GM19395 (cell line): ENCODE results near the gene SOD2.
A peak's percentile ranks its signal among the peaks of the same experiment; 100 is the strongest.
"Not testable (repeated sequence)": the region's sequence is repeated elsewhere in the genome, so short reads cannot be mapped to it uniquely, and the experiment has no call there.

Source experiments
- ATAC-seq: cut with Tn5 transposase; IDR thresholded peaks from one replicate; pipeline ENCODE4 v1.9.1; 2021; ENCODE audit warnings: mild to moderate bottlenecking, moderate library complexity; ENCODE audit not compliant: unreplicated experiment

The SOD2 gene

DNA sequence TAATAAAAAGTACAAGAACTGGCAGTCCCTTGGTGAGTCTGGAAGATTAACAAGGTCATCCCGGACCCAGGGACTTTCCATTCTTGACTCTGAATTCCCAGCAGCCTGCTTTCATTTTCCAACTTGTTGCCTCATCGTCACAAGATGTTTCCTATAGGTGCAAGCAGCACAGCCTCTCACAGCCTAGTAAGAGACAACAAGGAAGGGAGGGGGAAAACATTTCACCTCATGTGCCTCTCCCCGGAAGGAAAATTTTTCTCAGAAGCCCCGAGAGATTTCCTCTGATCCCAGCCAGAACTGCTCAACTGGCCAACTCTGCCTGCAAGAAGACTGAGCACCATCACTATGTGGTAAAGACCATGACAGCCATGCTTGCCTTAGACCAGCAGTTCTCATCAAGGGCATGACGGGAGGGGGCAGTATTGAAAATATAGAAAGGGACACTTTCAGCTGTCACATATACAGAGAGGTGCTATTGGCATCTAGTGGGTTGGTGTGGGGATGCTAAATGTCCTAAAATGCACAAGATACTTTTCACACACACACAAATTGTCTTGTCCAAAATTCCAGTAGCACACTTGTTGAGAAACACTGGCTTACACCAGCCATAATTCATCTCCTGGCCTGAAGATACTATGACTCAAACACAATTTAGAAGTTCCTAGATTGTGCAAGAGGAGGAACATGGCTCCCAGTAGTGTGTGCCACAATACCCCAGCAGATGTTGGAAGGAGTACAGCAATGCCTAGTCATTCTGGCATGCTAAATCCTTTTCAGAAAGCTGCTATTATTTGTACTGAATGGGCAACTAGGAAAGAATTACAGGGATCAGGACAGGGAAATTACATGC, 23.4 kb upstream of the SOD2 start:
- no peak for ATAC-seq

DNA sequence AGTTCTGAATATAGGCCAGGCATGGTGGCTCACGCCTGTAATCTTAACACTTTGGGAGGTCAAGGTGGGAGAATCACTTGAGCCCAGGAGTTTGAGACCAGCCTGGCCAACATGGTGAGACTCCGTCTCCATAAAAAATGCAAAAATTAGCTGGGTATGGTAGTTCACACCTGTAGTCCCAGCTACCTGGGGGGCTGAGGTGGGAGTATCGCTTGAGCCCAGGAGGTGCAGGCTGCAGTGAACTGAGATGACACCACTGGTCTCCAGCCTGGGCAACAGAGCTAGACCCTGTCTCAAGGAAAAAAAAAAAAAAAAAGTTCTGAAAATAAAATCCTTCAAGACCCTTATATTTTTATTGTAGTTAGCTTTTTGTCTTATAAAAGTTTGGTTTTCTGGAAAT, 22.6 kb upstream of the SOD2 start:
- no peak for ATAC-seq

DNA sequence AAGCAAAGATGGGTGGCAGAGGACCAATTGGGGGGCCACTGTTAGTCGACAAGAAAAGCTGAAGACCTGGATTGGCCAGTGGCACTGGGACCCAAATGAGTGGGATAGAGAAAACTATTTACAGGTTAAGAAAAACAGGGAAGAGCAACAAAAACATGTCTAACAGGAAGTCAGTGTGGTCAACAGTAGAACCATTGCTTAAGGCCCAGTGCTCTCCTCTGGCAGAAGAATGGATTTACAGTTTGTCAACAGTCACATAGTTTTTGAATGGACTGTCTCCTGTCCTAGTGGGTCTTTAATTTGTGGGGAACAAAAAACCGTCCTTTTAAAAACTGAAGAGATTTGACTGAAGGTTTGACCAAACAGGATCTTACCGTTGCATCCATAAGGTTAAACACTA, 22.1 kb upstream of the SOD2 start:
- ATAC-seq = no peak

DNA sequence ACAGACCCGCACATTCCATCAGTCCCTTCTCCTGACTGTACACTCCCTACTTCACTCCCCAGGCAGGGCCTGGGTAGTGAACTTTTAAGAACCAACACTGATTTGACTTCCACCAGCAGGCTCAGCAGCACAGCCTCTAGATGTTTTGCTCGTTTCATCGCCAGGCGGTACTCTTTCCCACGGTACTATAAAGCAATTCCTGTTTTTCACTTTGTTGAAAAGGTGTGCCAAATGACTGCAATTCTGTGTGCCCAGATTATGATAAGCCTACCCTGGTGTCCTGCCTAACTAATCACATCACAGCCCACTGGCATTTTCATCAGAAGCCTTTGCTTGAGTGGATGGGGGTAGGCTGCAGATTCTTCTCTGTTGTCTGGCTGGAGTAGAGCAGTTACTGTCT, 21.4 kb upstream of the SOD2 start:
- no peak for ATAC-seq

DNA sequence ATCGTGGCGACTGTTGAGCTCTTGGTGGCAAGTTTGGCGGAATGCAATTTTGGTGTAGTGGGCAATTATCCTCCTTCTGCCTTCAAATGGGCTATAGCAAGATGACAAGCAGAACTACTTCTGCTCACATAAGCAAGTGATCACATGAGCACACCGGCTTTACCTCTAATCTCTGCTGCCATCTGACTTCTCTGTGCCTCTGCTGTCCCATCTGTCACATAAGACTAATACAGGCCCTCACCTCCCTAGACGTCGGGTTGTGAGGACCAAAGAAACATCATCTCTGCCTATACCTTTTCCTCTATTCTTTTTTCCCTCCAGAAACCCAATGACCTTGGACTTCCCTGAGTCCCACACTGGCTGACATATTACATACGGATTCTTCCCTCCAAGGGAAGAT, 20.9 kb upstream of the SOD2 start:
- ATAC-seq = no peak

DNA sequence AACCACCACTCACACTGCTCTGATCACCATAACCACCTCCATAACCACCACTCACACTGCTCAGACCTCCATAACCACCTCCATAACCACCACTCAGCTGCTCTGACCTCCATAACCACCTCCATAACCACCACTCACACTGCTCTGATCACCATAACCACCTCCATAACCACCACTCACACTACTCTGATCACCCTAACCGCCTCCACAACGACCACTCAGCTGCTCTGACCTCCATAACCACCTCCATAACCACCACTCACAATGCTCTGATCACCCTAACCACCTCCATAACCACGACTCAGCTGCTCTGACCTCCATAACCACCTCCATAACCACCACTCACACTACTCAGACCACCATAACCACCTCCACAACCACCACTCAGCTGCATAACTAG, 19.3 kb upstream of the SOD2 start:
- not testable (repeated sequence) for ATAC-seq

DNA sequence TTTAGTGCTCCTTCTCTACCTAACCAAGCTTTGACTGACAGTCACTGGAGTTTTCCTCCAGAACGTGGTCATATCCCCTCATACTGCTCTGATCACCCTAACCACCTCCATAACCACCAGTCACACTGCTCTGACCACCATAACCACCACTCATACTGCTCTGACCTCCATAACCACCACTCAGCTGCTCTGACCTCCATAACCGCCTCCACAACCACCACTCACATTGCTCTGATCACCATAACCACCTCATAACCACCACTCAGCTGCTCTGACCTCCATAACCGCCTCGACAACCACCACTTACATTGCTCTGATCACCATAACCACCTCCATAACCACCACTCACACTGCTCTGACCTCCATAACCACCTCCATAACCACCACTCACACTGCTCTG, 17.6 kb upstream of the SOD2 start:
- ATAC-seq = not testable (repeated sequence)

DNA sequence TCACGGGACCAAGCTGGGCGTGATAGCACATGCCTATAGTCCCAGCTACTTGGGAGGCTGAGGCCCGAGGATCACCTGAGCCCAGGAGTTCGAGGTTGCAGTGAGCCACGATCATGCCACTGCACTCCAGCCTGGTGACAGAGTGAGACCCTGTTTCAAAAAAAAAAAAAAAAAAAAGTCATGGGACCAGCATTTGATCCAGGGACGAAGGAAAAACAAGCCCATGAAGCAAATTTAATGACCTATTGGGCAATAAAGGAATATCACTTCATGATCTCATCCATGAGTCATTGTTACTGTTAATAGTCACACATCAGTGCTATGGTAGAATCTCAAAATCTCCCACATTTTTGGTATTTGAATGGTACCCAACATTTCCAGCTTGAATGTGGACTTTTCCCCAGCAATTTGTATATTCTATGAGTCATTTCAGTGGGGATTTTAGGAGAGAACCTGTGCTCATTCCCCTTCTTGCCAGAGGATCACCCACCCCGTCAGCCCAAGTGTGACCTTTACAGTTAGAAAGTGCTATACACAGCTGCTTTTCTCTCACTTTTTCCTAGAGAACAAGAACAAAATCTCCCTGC, 8.5 kb upstream of the SOD2 start:
- ATAC-seq = no peak

DNA sequence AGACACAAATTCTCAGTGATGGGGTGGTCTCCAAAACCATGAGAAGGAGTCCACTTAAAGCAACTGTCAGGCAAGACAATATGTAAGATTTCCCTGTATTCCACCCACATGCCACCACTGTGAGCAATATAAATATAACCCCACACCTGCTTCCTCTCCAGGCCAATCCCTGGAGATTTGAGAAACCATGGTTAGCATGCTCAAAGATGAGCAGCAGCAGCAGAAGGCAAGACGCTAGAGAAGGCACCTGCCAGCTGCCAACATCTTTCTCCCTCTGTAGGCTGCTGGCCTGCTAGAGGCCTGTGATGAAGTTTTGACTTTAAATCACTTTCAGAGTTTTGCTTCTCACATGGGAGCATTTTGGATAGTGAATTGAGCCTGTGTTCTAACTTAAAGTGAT, 7.9 kb upstream of the SOD2 start:
- no peak for ATAC-seq

DNA sequence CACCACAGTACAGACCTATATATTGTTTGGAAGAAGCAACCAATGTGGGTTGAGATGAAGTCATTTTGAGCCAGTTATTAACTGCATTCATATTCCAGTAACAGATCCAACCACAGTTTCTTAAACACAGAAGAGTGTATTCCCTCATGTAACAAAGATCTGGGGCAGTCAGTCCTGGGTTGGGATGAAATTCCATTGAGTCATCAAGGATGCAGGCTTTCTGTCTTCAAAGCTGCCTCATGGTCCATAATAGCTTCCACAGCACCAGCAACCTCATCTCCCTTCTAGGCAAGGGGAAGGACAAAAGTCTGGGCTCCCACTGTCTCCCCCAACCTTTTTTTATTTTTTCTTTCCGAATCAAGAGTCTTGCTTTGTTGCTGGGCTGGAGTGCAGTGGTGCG, 2.9 kb upstream of the SOD2 start:
- no peak for ATAC-seq

DNA sequence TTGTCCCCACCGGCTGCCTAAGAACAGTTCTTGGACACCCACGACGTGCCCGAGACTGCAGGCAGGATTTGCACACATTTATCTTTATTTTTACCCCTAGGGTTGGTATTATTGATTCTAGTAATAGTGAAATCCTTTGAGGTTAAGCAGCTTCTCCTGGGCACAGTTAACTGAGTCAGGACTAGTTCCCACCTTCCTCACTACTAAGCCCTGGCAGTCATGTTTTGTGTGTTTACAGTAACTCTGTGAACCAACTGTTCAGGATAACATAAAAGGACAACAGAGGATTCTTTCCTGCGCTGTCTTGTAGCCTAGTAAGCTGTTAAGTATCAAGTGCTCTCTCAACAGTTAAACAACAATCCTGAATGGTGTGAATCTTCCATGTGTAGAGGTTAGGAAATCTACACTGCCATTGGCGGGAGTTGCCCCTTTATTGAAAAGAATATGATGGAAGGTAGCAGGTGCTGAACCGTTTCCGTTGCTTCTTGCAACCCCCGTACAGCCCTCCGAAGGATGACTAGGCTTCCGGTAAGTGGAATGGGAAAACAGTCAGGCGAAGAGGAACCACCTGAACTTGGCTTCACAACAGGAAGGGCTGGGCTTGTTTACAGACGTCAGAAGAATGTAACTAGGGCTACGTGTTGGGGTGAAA, 979 bp upstream of the SOD2 start:
- ATAC-seq = peak; percentile 6

DNA sequence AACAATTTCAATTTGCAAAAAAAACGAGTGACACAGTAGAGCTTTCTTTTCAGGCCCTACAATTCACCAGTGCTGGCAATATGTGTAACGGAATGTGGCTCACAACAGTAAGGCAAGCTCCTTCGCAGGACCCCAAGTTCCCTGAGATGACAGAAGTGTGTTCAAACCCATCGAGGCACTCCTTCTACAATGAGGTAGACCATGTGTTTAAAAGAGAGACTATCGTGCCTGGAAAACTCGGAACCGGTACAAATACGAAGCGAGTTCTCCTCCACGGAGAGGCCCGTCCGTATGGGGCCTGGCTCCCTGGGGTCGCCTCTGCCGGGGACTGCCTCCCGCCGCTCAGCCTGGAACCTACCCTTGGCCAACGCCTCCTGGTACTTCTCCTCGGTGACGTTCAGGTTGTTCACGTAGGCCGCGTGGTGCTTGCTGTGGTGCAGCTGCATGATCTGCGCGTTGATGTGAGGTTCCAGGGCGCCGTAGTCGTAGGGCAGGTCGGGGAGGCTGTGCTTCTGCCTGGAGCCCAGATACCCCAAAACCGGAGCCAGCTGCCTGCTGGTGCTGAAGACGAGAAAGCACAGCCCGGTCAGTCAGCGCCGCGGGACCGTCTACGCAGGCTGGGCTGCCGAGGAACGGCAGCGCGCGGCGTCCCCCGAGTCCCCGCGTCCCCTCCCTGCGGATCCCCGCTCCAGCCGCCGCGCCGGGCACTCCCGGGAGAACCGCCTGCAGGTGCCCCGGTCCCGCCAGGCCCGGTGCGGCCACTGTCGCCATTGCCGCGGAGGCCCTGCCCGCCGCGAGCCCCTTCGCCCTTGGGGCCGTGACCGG, 526 bp downstream of the SOD2 start:
- ATAC-seq = peak; percentile 42

DNA sequence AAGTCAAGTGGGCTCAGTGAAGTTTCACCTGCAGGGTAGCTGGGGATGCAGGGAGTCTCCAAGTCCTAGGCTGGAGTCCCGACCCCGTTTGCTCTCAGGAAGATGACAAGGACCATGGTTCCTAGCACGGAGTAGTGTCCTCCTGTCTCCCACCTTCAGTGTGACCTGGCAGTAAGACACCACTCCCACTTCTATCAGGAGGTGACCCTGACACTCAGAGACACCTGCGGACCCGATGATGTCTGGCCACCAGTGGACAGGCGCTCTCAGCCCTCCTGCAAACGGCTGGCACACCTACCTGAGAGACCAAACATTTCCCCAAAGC, 1.1 kb downstream of the SOD2 start:
- no peak for ATAC-seq

DNA sequence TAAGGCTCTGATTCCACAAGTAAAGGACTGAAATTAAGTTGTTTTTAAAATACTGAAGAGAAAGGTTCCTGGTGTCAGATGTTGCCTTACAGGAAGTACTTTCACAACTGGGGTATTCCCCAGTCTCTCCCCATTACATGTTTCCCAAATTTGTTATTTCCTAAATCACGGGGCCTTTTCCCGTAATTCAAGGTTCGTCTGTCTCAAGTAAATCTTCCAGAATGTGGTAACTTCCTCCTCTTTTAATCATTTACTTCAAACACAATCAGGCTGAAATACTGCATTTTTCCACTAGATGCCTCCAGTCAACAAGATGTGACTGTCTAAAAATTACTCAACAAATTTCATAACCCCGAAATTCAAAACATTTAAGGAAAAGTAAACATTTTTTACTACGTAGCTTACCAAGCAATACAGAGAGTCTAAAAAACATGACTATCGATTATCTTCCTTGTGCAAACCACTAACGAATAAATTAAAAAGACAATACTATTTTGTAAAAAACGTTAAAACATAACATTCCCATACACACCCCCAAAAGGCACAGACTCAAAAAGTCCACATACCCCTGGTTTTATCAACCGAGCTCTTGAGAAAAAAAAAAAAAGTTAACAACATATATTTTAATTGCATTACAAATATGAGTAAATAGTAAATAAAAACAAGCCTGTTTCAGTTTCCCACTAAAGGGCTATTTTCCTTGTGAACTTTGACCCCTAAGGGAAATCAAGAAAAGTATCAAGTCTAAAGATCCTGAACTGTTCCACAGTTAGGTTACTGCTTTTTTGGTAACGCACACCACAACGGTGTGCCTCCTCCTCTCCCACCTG, 1.7 kb downstream of the SOD2 start:
- no peak for ATAC-seq

DNA sequence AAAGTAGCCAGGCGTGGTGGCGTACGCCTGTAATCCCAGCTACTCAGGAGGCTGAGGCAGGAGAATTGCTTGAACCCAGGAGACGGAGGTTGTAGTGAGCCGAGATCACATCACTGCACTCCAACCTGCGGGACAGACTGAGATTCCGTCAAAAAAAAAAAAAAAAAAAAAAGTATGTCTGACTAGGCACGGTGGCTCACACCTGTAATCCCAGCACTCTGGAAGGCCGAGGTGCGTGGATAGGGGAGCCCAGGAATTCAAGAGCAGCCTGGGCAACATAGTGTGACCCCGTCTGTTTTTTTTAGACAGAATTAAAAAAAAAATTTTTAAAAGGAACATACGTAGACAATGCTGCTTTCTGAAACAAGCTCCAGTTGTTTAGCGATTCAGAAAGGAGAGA, 2.9 kb downstream of the SOD2 start:
- ATAC-seq = not testable (repeated sequence)

DNA sequence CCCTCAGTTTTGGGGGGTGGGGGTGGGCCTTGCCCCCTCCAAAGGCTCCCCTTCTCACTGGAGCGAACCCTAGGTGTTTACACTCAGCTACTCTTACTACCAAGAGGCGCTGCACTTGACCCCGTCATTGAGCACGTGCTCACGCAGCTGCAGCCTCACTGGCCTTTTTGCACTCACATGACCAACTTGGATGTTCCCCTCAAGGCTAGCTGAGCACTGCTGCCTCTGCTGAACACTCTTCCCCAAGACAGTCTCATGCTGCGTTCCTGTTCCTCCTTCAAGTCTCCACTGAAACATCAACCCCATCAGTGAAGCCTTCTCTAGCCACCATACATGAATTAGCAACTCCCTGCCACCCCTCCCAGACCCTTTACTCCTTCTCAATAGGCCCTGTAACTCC, 4.0 kb downstream of the SOD2 start:
- ATAC-seq = no peak

DNA sequence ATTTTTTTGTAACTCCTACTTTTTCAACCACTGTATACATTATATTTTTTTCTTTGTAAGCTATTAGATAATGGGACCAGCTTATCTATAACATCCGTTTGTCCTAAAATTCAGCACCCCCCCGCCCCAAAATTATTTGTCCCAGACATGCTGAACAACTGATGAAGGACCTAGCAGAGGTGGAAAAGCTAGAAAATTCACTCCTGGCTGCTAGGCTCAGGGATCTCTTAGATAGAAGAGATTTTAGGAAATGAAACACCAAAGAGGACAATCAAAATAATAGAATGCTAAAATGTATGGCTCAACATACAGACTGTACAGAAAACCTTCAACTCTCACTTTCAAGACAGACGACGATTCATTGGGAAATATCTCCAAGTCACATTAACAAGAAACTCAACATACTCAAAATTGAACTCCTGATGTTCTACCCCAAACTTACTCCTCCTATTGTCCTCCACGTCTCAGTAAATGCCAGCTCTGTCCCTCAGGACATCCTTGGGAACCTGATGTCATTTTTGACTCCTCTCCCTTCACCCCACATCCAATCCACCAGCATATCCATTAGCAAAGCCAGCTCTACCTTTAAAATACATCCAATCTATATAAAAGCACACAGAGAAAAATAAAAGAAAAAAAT, 4.7 kb downstream of the SOD2 start:
- no peak for ATAC-seq

DNA sequence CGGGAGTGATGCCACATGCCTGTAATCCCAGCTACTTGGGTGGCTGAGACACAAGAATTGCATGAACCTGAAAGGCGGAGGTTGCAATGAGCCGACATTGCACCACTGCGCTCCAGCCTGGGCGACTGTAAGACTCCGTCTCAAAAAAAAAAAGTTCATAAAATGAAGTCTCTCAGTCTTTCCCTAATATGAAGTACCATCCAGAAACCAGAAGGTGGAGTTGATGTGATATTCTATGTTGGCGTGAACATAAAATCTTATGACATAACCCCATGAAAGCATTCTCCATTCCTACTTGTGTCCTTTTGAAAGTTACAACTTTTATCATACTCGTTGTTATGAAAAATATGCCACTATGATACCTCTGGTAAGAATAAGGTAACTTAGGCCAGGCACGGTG, 5.7 kb downstream of the SOD2 start:
- no peak for ATAC-seq

DNA sequence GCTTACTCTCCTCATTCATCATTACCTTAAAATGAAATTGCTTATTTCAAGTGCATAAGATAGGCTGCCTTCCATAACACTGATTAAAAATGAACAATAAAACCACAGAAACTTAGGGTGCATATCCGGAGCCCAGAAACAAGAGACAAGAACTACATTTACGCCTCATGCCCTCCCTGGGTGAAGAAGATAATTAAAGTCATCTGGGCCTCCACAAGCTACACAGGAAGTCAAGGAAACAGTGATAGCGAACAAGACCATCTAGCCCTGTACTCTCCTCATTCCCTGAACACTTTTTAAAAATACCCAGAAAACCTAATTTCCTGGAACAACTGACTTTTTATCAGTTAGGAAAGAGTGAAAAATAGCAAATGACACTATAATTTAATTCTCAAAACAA, 6.3 kb downstream of the SOD2 start:
- no peak for ATAC-seq

DNA sequence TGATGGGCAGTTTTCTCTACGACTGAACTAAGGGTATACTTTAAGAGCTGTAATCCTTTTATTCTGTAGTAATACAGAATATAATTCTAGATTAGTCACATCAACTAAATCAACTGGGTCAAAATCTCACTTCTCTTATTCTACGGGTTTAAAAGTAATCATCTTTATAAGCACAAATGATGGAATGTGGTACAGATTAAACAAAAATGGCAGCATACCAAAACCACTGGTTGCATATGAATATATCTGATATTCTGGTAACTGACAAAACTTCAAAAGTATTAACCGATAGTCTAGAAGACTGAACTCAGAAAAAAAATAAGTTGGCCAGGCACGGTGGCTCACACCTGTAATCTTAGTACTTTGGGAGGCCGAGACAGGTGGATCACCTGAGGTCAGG, 7.0 kb downstream of the SOD2 start:
- ATAC-seq = no peak
